K562 (cell line): ENCODE measurements around the gene ENTPD8. TPM values are rescaled to one million over a fixed set of nuclear protein-coding genes. Genes with fewer than 3 reads are reported as not detected.

Experiments
- CBFA2T2 ChIP-seq: fragments of 450-650 bp; conservative IDR thresholded peaks from 2 replicates; pipeline ENCODE4 v1.6.1; 2017; ENCODE audit warnings: mild to moderate bottlenecking
- CBFA2T3 ChIP-seq: fragments of 450-650 bp; IDR thresholded peaks from 2 replicates; pipeline ENCODE4 v1.6.1; 2017
- CTBP1 ChIP-seq: fragments of 450-650 bp; IDR thresholded peaks from 2 replicates; pipeline ENCODE4 v1.6.1; 2016; ENCODE audit warnings: borderline replicate concordance
- ELF1 ChIP-seq: fragments of 200-800 bp; sonication (Bioruptor generic); IDR thresholded peaks from 2 replicates; pipeline ENCODE4 v1.6.1; 2016; ENCODE audit warnings: missing genetic modification characterization, missing compliant biosample characterization
- FOXK1 ChIP-seq: sonication (generic); formaldehyde crosslinking; IDR thresholded peaks from 2 replicates; pipeline ENCODE4 v1.8.0; 2022; ENCODE audit warnings: missing genetic modification reagents, mild to moderate bottlenecking, borderline replicate concordance
- KDM5B ChIP-seq: fragments of 200-600 bp; sonication (generic); IDR thresholded peaks from 2 replicates; pipeline ENCODE4 v1.6.1; 2012; ENCODE audit warnings: low read depth, mild to moderate bottlenecking, moderate library complexity, low read length, control low read depth, inconsistent platforms; ENCODE audit not compliant: insufficient replicate concordance
- NCOA2 ChIP-seq, 2 experiments: fragments of 450-650 bp; IDR thresholded peaks; 2 replicates each; pipeline ENCODE4 v1.6.1; 2018; ENCODE audit warnings: mild to moderate bottlenecking in 2 of 2, moderate library complexity in 1 of 2; ENCODE audit not compliant: partially characterized antibody in 2 of 2
- NCOA4 ChIP-seq: fragments of 450-650 bp; IDR thresholded peaks from 2 replicates; pipeline ENCODE4 v1.6.1; 2018; ENCODE audit warnings: mild to moderate bottlenecking; ENCODE audit not compliant: partially characterized antibody
- NFE2 ChIP-seq: IDR thresholded peaks from 2 replicates; pipeline ENCODE4 v1.6.1; 2014; ENCODE audit warnings: antibody characterized with exemption, low read depth
- PPARD ChIP-seq: fragments of 250-450 bp; sonication (Bioruptor Pico); IDR thresholded peaks from 2 replicates; pipeline ENCODE4 v1.8.0; 2022; ENCODE audit warnings: inconsistent platforms, mild to moderate bottlenecking, moderate library complexity
- RNF2 ChIP-seq: sonication (generic); IDR thresholded peaks from 2 replicates; pipeline ENCODE4 v1.6.1; 2016
- SLC30A9 ChIP-seq: fragments of 250-450 bp; sonication (Bioruptor Pico); IDR thresholded peaks from 2 replicates; pipeline ENCODE4 v1.8.0; 2022; ENCODE audit warnings: mild to moderate bottlenecking, moderate library complexity
- SRSF7 ChIP-seq: fragments of 200-400 bp; formaldehyde crosslinking; optimal IDR thresholded peaks from 2 replicates; pipeline ENCODE3; 2017; ENCODE audit warnings: mild to moderate bottlenecking, low read depth, low read length
- SRSF9 ChIP-seq: fragments of 200-400 bp; formaldehyde crosslinking; IDR thresholded peaks from 2 replicates; pipeline ENCODE4 v1.6.1; 2017; ENCODE audit warnings: low read depth, low read length, borderline replicate concordance
- TSC22D4 ChIP-seq: fragments of 450-650 bp; IDR thresholded peaks from 2 replicates; pipeline ENCODE4 v1.6.1; 2016; ENCODE audit warnings: missing genetic modification characterization, missing biosample characterization, control low read depth
- ZNF140 ChIP-seq: fragments of 250-450 bp; sonication (Bioruptor Pico); IDR thresholded peaks from 2 replicates; pipeline ENCODE4 v1.8.0; 2021; ENCODE audit warnings: moderate library complexity, mild to moderate bottlenecking, inconsistent platforms
- ZNF165 ChIP-seq: fragments of 250-450 bp; sonication (Bioruptor Pico); IDR thresholded peaks from 2 replicates; pipeline ENCODE4 v1.4.0; 2020; ENCODE audit warnings: borderline replicate concordance
- ZNF239 ChIP-seq: fragments of 250-450 bp; sonication (Bioruptor Pico); IDR thresholded peaks from 2 replicates; pipeline ENCODE4 v1.4.0; 2020; ENCODE audit warnings: mild to moderate bottlenecking
- ZNF76 ChIP-seq: fragments of 250-450 bp; sonication (Bioruptor Pico); IDR thresholded peaks from 2 replicates; pipeline ENCODE4 v1.4.0; 2020; ENCODE audit warnings: mild to moderate bottlenecking, moderate library complexity, borderline replicate concordance
- polyA plus RNA-seq, 8 experiments: library from polyadenylated mRNA; depleted of rRNA in 4 of 8; stranded (reverse) in 5 of 8; unstranded in 3 of 8; fragments of >200 nt; fragmentation: Nextera tagmentation in 2 of 8; fragmentation: Illumina TruSeq in 1 of 8; extraction: Ambion mirVana in 2 of 8; extraction: Trizol in 1 of 8; gene quantifications; 2 replicates each; pipeline versions ENCODE4 v1.2.1 to v1.2.3, GENCODE V29; 2011 to 2014; ENCODE audit warnings: inconsistent platforms in 1 of 8, missing spikeins in 1 of 8
- total RNA-seq, 7 experiments: library from RNA; depleted of rRNA in 6 of 7; stranded (reverse); fragments of >200 nt in 6 of 7; fragmentation: Illumina TruSeq in 2 of 7; extraction: Trizol in 2 of 7; gene quantifications; 2 replicates each; pipeline versions ENCODE4 v1.2.1 to v1.2.3, GENCODE V29; 2011 to 2021; ENCODE audit warnings: low replicate concordance in 1 of 7
- TF ChIP-seq, protein P1 (sequence below): fragments of 250-450 bp; sonication (Bioruptor Pico); IDR thresholded peaks from 2 replicates; pipeline ENCODE4 v1.4.0; 2020
- TF ChIP-seq, protein P2 (sequence below): sonication (generic); formaldehyde crosslinking; IDR thresholded peaks from 2 replicates; pipeline ENCODE4 v1.8.1; 2022; ENCODE audit warnings: missing genetic modification reagents
- TF ChIP-seq, protein P3 (sequence below): fragments of 450-650 bp; IDR thresholded peaks from 2 replicates; pipeline ENCODE4 v1.6.1; 2016; ENCODE audit warnings: antibody characterized with exemption
- TF ChIP-seq, protein P4 (sequence below): fragments of 250-450 bp; sonication (Bioruptor Pico); IDR thresholded peaks from 2 replicates; pipeline ENCODE4 v1.8.0; 2022; ENCODE audit warnings: inconsistent platforms, mild to moderate bottlenecking, moderate library complexity, borderline replicate concordance

Gene ENTPD8
- total and polyA plus RNA-seq, 9 of the 15 experiments (the other 6 are each of a cell fraction or from before 2014, with no cell fraction given), result 0.06 to 0.27 (median 0.19) TPM; not detected in 5

DNA sequence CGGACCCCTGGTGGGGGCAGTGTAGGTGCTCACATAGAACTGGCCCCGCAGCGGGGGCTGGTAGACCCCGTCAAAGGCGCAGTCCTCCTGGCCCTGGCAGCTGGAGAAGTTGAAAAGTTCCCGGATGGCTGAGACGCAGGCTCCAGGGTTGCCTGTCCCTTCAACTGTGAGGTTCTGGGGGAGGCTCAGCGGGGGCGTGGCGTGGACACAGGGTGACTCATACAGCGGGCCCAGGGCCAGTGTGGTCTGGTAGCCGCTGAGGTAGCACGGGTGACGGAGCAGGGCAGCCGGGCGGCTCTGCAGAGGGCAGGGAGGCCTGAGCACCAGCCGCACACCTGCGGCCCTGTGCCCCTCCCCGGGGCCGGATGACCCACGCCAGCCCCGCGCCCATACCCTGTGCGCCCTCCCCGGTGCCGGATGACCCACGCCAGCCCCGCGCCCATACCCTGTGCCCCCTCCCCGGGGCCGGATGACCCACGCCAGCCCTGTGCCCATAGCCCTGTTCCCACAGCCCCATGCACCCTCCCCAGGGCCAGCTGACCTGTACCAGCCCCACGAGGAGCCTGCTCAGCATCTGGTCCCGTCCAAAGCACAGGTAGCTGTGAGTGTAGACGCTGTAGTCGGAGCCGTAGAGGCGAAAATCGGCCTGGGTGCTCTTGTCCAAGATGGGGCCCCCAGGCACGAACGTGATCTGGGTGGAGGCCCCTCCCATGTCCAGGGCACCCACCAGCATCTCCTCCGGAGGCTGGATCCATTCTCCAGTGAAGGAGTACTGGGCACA lies 5.0 kb downstream of the ENTPD8 start (continued):
- no peak for TF ChIP-seq ZNF140
- TF ChIP-seq SRSF9, result no peak
- TF ChIP-seq ZNF239 (CRISPR knock-in tag), result no peak
- no peak for TF ChIP-seq TSC22D4 (tag)
- no peak; the same call in 1 of the 2 replicates for TF ChIP-seq CTBP1
- TF ChIP-seq, protein P1, sequence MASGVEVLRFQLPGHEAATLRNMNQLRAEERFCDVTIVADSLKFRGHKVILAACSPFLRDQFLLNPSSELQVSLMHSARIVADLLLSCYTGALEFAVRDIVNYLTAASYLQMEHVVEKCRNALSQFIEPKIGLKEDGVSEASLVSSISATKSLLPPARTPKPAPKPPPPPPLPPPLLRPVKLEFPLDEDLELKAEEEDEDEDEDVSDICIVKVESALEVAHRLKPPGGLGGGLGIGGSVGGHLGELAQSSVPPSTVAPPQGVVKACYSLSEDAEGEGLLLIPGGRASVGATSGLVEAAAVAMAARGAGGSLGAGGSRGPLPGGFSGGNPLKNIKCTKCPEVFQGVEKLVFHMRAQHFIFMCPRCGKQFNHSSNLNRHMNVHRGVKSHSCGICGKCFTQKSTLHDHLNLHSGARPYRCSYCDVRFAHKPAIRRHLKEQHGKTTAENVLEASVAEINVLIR (CRISPR knock-in tag), result no peak
- TF ChIP-seq SLC30A9 (CRISPR knock-in tag), result no peak
- no peak for TF ChIP-seq FOXK1
- no peak for TF ChIP-seq PPARD (CRISPR knock-in tag)
- TF ChIP-seq, protein P2, sequence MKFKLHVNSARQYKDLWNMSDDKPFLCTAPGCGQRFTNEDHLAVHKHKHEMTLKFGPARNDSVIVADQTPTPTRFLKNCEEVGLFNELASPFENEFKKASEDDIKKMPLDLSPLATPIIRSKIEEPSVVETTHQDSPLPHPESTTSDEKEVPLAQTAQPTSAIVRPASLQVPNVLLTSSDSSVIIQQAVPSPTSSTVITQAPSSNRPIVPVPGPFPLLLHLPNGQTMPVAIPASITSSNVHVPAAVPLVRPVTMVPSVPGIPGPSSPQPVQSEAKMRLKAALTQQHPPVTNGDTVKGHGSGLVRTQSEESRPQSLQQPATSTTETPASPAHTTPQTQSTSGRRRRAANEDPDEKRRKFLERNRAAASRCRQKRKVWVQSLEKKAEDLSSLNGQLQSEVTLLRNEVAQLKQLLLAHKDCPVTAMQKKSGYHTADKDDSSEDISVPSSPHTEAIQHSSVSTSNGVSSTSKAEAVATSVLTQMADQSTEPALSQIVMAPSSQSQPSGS (CRISPR knock-in tag), result no peak
- no peak for TF ChIP-seq RNF2
- no peak for TF ChIP-seq NCOA4
- TF ChIP-seq, protein P3, sequence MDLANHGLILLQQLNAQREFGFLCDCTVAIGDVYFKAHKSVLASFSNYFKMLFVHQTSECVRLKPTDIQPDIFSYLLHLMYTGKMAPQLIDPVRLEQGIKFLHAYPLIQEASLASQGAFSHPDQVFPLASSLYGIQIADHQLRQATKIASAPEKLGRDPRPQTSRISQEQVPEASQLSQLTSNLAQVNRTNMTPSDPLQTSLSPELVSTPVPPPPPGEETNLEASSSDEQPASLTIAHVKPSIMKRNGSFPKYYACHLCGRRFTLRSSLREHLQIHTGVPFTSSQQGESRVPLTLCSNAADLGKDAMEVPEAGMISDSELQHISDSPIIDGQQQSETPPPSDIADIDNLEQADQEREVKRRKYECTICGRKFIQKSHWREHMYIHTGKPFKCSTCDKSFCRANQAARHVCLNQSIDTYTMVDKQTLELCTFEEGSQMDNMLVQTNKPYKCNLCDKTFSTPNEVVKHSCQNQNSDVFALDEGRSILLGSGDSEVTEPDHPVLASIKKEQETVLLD, result no peak
- TF ChIP-seq NFE2, result no peak
- TF ChIP-seq, protein P4, sequence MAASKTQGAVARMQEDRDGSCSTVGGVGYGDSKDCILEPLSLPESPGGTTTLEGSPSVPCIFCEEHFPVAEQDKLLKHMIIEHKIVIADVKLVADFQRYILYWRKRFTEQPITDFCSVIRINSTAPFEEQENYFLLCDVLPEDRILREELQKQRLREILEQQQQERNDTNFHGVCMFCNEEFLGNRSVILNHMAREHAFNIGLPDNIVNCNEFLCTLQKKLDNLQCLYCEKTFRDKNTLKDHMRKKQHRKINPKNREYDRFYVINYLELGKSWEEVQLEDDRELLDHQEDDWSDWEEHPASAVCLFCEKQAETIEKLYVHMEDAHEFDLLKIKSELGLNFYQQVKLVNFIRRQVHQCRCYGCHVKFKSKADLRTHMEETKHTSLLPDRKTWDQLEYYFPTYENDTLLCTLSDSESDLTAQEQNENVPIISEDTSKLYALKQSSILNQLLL (CRISPR knock-in tag), result no peak
- TF ChIP-seq ZNF76, result no peak
- TF ChIP-seq NCOA2 (IDR thresholded peaks at IDR 0.05; ENCODE audit: partially characterized antibody in 2 of 2), result no peak
- TF ChIP-seq CBFA2T3, result peak; percentile 28
- no peak for TF ChIP-seq CBFA2T2
- TF ChIP-seq SRSF7, result no peak
- TF ChIP-seq ZNF165, result no peak
- TF ChIP-seq KDM5B, result no peak
- TF ChIP-seq ELF1 (tag), result no peak
